ENCODE measurements around the gene TRAF3.
A peak's percentile ranks its signal among the peaks of the same experiment; 100 is the strongest.

Gene TRAF3

DNA sequence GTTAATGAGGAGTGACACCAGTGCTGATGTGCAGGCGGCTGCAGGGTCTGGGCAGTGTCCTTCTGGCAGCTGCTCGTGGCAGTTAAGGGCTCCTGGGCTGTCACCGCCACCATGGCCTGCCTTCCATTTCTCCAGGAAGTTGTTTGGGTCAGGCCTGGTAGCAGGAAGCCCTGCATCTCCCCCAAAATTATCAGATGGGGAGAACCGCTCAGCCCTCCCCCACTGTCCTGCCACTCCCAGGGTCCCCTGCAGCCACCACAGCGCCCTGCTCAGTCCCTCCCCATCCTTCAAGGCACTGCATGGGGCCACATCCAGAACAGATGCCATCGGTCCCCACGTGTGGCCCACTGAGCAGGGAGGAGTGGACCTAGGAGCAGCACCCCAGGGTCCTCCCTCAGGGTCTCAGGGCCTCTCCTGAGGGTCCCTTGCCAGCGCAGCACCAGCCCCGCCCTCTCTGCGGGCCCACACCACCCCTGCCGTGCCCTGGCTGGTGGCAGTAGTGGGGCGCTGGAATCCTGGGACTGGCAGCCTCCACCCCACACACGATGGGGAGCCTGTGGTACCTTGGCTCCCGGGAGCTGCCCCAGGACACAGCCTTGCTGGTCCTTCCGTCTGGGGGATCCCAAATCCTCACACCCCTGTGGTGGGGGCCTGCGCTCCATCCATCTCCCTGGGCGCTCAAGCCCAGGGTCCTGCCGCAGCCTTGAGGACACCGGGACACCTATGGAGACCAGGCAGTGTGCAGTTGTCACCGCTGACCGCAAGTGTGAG lies 134.9 kb downstream of the TRAF3 start:
- in situ Hi-C loops (cut with HindIII; ENCODE audit: low pct_unique_long_range_greater_than_20kb, low sequenced_read_pairs): no loop called here
- no peak for TF ChIP-seq JUND (IDR thresholded peaks at IDR 0.05; ENCODE audit: low read depth)
- DNase-seq (ENCODE audit: low read depth in 1 of 2, low spot score in 1 of 2): no peak

DNA sequence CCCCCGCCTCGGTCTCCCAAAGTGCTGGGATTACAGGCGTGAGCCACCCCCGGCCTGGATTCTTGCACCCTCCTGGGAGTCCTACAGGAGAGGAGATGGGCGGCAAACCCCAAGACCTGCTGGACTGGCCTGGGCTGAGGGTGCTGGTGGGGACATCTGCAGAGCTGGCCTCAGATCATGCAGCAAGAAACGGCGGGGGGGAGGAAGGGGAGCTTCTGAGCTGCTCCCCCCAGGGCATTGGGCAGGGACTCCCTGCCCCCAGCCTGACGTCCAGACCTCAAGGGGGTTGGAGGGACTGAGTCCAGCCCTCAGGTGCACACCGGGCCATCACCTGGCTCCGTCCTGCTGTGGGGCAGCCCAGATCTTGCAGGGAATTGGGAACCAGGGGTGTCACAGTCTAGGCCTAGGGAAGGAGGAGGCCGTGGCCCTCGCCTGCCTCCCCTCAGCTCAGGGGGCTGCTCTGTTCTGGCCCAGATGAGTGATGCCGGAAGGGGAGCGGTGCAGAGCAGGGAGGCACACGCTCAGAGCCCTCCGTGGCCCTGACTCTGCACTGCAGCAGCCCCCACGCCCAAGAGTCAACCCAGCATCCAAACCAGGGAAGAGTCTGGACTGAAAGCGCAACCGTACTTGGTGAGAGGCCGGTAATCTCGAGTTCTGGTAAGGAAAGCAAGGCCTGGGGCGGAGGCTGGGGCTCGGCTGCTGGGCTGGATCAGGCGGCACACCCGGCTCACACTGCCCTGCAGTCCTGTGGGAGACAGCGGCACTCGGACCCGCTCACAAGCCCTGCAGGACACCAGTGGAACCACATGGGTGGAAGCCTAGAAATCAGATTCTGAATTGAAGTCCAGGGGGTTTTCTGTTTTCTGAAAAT lies 136.3 kb downstream of the TRAF3 start:
- in situ Hi-C loops (cut with HindIII; ENCODE audit: low pct_unique_long_range_greater_than_20kb, low sequenced_read_pairs): no loop called here
- DNase-seq (ENCODE audit: low read depth in 1 of 2, low spot score in 1 of 2): no peak
- no peak for TF ChIP-seq JUND (IDR thresholded peaks at IDR 0.05; ENCODE audit: low read depth)

DNA sequence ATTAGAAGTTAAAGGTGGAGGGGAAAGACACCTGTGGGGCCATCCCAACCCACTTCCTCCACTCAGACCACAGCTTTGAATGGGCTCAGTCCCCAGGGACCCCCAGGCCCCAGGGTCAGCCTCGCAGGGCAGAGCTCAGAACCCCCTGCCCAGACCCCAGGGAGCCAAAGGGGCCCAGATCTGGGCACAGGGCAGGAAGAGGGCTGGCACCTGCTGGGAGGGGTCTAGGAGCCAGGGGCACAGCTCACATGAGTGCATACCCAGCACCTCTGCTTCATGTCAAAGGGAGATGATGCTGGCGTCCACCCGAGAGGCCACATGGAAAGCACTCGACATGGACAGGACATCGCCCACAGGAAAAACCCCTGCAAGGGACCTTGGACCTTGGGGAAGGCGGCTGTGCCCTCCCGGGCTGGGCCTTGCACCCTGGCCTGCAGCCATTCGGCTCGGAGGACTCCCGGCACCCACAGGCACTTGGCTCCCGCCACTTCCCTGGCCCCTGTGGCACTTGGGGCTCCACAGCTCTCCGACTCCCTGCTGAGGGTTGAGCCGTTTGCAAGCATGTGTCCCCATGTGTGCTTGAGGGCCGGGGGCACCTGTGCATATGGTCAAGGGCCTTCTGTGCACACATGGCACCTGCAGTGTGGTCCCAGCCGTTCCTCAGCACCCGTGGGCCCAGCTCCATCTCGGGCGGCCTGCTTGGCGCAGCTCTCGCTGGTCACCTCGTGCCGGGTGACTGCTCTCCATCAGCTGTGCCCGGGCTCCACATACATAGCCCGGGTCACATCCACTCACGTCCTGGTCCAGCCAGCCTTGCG lies 137.4 kb downstream of the TRAF3 start:
- no peak for TF ChIP-seq JUND (IDR thresholded peaks at IDR 0.05; ENCODE audit: low read depth)
- no peak for DNase-seq (ENCODE audit: low read depth in 1 of 2, low spot score in 1 of 2)
- in situ Hi-C loops (cut with HindIII; ENCODE audit: low pct_unique_long_range_greater_than_20kb, low sequenced_read_pairs): no loop called here

DNA sequence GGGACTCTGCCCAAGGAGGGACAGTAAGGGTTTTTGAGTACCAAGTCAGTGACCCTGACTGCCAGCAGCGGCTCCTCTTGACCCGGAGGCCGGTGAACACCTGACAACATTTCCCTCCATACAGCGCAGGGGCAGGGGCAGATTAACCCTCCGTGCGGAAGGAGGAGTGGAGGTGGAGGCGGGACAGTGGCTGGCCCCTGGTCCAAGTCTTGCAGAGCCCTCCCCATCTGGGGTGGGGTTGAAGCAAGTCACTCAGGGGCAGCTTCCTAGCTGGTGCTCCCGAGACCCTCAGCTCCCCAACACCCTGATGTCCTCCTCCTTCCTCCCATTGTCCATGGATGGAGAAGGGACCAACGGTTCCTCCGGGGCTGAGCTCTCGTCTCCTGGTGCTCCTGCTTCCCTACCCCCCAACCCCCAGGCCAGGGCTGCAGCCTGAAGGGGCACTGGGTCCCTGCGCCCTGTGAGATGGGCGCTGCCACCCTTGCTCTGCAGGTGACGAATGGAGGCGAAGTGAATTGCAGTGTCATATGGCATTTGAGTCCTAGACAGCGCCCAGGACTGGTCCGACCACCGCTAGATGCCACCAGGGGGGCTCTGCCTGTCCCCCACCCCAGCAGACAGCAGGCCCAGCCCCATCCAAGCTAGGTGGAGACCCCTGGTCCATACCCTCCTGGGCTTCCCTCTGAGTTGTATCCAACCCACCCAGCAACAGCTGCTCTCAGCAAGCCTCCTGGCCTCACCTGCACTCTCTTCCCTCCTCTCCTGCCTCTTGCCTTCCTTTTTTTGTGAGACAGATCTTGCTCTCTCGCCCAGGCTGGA lies 138.3 kb downstream of the TRAF3 start:
- DNase-seq (ENCODE audit: low read depth in 1 of 2, low spot score in 1 of 2): no peak
- in situ Hi-C loops (cut with HindIII; ENCODE audit: low pct_unique_long_range_greater_than_20kb, low sequenced_read_pairs): no loop called here
- TF ChIP-seq JUND (IDR thresholded peaks at IDR 0.05; ENCODE audit: low read depth): no peak

DNA sequence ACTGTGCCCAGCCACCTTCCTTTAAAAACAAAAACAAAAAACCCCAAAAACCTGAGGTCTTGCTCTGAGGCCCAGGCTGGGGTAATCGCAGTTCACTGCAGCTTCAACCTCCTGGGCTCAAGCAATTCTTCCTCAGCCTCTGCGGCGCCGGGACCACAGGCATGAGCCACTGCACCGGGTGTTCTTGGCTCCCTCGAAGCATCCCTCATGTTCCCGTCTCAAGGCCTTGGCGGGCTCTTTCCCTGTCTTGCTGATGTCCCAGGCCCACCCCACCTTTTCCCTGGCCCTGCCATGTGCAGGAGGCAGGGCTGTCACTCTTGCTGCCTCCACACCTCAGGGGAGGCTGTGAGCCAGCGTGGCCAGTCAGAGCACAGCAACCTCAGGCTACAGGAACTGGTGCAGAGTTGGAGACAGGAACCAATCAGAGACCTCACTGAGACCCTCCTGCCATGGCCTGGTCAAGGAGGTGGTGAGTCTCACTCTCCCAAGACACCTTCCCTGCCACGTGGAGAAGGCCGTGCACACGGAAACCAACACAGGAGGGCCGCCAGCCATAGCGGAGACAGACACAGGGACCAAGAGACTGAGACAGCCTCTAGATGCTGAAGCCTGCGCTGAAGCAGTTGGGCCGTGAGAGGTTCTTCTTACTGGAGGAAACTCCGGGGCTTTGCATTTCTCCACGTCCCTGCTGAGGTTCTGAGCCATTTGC lies 139.3 kb downstream of the TRAF3 start:
- TF ChIP-seq JUND (IDR thresholded peaks at IDR 0.05; ENCODE audit: low read depth): no peak
- no peak for DNase-seq (ENCODE audit: low read depth in 1 of 2, low spot score in 1 of 2)
- in situ Hi-C loops (cut with HindIII; ENCODE audit: low pct_unique_long_range_greater_than_20kb, low sequenced_read_pairs): no loop called here

- TF ChIP-seq JUND (IDR thresholded peaks at IDR 0.05; ENCODE audit: low read depth): no peak
- DNase-seq (ENCODE audit: low read depth in 1 of 2, low spot score in 1 of 2): no peak
- in situ Hi-C loops (cut with HindIII; ENCODE audit: low pct_unique_long_range_greater_than_20kb, low sequenced_read_pairs): no loop called here
Observed at GRCh38 chr14:102917056-102917385, 139.8 kb downstream of the TRAF3 start.

GRCh38 chr14:102917469-102918211 lies 140.4 kb downstream of the TRAF3 start:
- TF ChIP-seq JUND (IDR thresholded peaks at IDR 0.05; ENCODE audit: low read depth): no peak
- peak; percentile 50 to 80 for DNase-seq (ENCODE audit: low read depth in 1 of 2, low spot score in 1 of 2)
- in situ Hi-C loops (cut with HindIII; ENCODE audit: low pct_unique_long_range_greater_than_20kb, low sequenced_read_pairs): no loop called here

- DNase-seq (ENCODE audit: low read depth in 1 of 2, low spot score in 1 of 2): no peak
- in situ Hi-C loops (cut with HindIII; ENCODE audit: low pct_unique_long_range_greater_than_20kb, low sequenced_read_pairs): no loop called here
- TF ChIP-seq JUND (IDR thresholded peaks at IDR 0.05; ENCODE audit: low read depth): no peak
Observed at GRCh38 chr14:102918438-102918837, 141.2 kb downstream of the TRAF3 start.

GRCh38 chr14:102920273-102920997 lies 143.2 kb downstream of the TRAF3 start:
- TF ChIP-seq JUND (IDR thresholded peaks at IDR 0.05; ENCODE audit: low read depth): no peak
- no peak for DNase-seq (ENCODE audit: low read depth in 1 of 2, low spot score in 1 of 2)
- in situ Hi-C loops (cut with HindIII; ENCODE audit: low pct_unique_long_range_greater_than_20kb, low sequenced_read_pairs): no loop called here

- no peak for TF ChIP-seq JUND (IDR thresholded peaks at IDR 0.05; ENCODE audit: low read depth)
- in situ Hi-C loops (cut with HindIII; ENCODE audit: low pct_unique_long_range_greater_than_20kb, low sequenced_read_pairs): no loop called here
- DNase-seq (ENCODE audit: low read depth in 1 of 2, low spot score in 1 of 2): no peak
Observed at GRCh38 chr14:102920998-102921304, 143.7 kb downstream of the TRAF3 start.
